ENCODE results near the gene REPIN1.

Gene REPIN1

DNA sequence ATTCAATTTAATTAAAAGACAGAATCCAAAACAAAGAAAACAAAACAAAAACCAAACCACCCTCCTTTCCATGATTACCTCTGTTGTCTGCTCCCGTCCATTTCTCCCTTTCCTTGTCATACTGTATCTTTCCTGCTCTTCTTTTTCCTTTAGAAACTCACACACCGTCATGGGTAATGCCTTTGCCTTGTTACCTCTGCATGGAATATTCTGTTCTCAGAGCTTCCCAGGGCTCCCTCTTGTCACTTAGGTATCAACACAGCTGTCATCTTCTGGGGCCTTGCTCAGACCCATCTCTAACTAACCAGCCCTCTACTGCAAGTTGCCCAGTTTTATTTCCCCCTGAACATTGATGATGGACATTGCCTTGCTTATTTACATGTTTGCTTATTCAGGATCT lies 51.6 kb downstream of the REPIN1 start:
- no peak for DNase-seq (ENCODE audit: low read depth)
- TF ChIP-seq, protein P1, sequence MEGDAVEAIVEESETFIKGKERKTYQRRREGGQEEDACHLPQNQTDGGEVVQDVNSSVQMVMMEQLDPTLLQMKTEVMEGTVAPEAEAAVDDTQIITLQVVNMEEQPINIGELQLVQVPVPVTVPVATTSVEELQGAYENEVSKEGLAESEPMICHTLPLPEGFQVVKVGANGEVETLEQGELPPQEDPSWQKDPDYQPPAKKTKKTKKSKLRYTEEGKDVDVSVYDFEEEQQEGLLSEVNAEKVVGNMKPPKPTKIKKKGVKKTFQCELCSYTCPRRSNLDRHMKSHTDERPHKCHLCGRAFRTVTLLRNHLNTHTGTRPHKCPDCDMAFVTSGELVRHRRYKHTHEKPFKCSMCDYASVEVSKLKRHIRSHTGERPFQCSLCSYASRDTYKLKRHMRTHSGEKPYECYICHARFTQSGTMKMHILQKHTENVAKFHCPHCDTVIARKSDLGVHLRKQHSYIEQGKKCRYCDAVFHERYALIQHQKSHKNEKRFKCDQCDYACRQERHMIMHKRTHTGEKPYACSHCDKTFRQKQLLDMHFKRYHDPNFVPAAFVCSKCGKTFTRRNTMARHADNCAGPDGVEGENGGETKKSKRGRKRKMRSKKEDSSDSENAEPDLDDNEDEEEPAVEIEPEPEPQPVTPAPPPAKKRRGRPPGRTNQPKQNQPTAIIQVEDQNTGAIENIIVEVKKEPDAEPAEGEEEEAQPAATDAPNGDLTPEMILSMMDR (conservative IDR thresholded peaks at IDR 0.05; ENCODE audit: low read length): no peak
- H3K4me3 ChIP-seq (ENCODE audit: low read length): no peak overlapping the region

DNA sequence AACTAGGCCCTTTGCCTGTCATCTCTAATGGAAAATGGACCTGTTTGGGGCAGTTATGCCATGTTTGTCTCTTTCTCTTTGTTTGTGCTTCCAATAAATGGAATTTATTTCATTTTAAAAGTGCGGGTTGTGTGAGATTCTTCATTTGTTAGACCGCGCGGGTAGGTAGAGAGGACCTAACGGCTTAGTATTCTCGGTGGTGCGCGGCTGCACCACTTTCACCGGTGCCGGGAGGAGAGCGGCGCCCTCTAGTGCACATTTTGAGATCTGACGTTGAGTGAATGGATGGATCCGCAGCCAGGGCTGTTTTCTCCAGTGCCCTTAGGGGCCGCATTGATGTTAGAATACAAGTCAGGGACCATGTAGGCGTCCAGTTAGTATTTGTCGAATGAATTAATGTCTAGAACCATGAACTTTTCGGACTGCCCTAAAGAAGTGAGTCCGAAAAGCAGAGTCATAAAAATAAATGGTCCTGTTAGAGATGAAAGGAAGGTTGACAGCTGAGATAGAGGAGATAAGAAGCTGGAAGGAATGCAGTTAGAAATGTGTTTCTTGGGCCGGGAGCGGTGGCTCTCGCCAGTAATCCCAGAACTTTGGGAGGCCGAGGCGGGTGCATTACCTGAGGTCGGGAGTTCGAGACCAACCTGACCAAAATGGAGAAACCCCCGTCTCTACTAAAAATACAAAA lies 52.5 kb downstream of the REPIN1 start:
- TF ChIP-seq, protein P1 (conservative IDR thresholded peaks at IDR 0.05; ENCODE audit: low read length): peak; percentile 89
- DNase-seq (ENCODE audit: low read depth): peak; percentile 66
- H3K4me3 ChIP-seq (ENCODE audit: low read length): no peak overlapping the region

DNA sequence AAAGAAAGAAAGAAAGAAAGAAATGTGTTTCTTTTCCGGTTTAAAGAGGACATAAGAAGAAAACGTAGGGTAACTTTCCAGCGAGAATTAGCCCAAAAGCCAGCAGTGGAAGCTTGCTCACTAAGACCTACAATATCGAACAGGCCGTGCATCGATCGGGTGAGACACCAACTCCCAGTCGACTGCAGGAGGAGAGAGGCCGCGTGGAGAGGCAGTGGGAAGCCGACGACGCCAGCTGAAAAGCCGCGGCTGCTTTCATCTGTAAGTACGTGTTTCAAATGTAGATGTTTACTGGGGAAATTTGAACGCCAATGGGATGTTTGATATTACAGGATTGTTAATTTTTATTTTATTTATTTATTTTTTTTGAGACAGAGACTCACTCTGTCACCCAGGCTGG lies 53.2 kb downstream of the REPIN1 start:
- DNase-seq (ENCODE audit: low read depth): no peak
- TF ChIP-seq, protein P1 (conservative IDR thresholded peaks at IDR 0.05; ENCODE audit: low read length): no peak
- H3K4me3 ChIP-seq (ENCODE audit: low read length): no peak overlapping the region

Measured in AG10803 (cell line).